ENCODE data around the gene KDM4B. TPM values are rescaled to one million over a fixed set of nuclear protein-coding genes. Genes with fewer than 3 reads are reported as not detected.

KDM4B gene
- total and polyA plus RNA-seq, 9 of the 15 experiments (the other 6 are each of a cell fraction or from before 2014, with no cell fraction given), result 0.21 to 29.9 (median 7.3) TPM

- peaks cover 53% of the 10 kb centered on the region for H3K36me3 ChIP-seq (ENCODE audit: control insufficient read depth, insufficient read depth, low read length)
- no peak for ATAC-seq
- peaks cover 62% of the 10 kb centered on the region for H3K79me2 ChIP-seq (ENCODE audit: control insufficient read depth, insufficient read depth, low read length)
- in situ Hi-C loops (cut with MboI), result no loop called here
- BruUV-seq (replicated peaks), result no TSS peak
- no peak overlapping the region for H2AFZ ChIP-seq (ENCODE audit: low read depth, low read length)
- H4K20me1 ChIP-seq (replicated peaks; ENCODE audit: control insufficient read depth, insufficient read depth, low read length), result peaks cover 4% of the 10 kb centered on the region
- intact Hi-C loops (cut with micrococcal nuclease), result no loop called here
- no peaks in the 10 kb centered on the region for H3K9me1 ChIP-seq (ENCODE audit: control insufficient read depth, insufficient read depth, low read length)
- no peaks in the 10 kb centered on the region for H3K27me3 ChIP-seq (ENCODE audit: control insufficient read depth in 2 of 2, insufficient read depth in 2 of 2, low read length in 2 of 2)
- ChIA-PET POLR2A (interaction anchor here (0.6 to 1.1 kb wide), 4 partner anchors 9 to 106 kb away, joined by 3 to 5 read pairs (median 3); no protein-coding TSS in a partner anchor), CTCF (ENCODE audit: low intra/inter-chr PET ratio) (no interaction called here)
- H3K9me3 ChIP-seq (replicated peaks; ENCODE audit: control insufficient read depth, insufficient read depth, low read depth, low read length), result no peaks in the 10 kb centered on the region
- no peak for DNase-seq (ENCODE audit: extremely low read depth in 1 of 4, low spot score in 3 of 4)
- TF ChIP-seq POLR2G (IDR thresholded peaks at IDR 0.05; ENCODE audit: low read depth, low read length) (peak; percentile 41; the same call in 1 of the 2 replicates), RFX7 (CRISPR knock-in tag; IDR thresholded peaks at IDR 0.05) (no peak)
- WGBS (ENCODE audit: insufficient coverage, low coverage, missing lambda C conversion rate), result 92% methylated on average over 13 of the region's 22 CpGs
- no peak overlapping the region for H3K4me2 ChIP-seq (ENCODE audit: insufficient read depth, low read length)
- no peak for FAIRE-seq
- no peak overlapping the region for H3K4me3 ChIP-seq
- no peak overlapping the region for H3K27ac ChIP-seq (ENCODE audit: extremely low read depth, low read depth, low read length)
- peak overlapping the region in 1 of 2 experiments; percentile 52; a peak in 2 of 4 replicates for H3K9ac ChIP-seq (ENCODE audit: insufficient read depth in 1 of 2, low read depth in 2 of 2, low read length in 2 of 2)
- H3K4me1 ChIP-seq (replicated peaks in 1 of 2; ENCODE audit: control insufficient read depth in 2 of 2, insufficient read depth in 2 of 2, low read length in 2 of 2), result peaks cover 7 to 29% of the 10 kb centered on the region in 2 experiments; a peak in 4 of 5 replicates
Measured at GRCh38 chr19:4922530-4923275, 46.2 kb upstream of the KDM4B start.

DNA sequence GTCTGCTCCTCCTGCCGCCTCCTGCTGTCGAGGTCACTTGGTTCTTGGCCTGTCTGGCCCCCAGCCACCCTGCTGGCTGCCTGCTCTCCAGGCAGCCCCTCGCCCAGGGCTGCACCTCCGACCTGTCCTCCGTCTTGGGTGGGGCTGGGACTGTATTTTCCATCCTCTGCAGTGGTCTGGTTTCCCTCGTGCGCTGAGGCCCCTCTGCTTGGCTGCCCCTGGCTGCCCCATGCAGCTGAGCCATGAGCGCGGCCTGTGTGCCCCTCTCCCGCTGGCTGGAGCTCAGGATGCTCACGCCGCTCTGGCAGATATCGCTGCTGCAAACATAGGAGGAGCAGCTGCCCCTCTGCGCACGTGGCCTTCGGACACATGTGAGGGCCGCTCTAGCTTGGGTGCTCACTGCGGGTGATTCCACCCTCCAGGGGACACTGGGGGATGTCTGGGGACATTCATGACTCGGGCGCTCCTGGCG is 45.6 kb upstream of the KDM4B start:
- intact Hi-C loops (cut with micrococcal nuclease), result no loop called here
- ChIA-PET POLR2A (interaction anchor here (1.1 kb wide), 1 partner anchor 107 kb away, joined by 3 read pairs; no protein-coding TSS in a partner anchor), CTCF (ENCODE audit: low intra/inter-chr PET ratio) (no interaction called here)
- peaks cover 3% of the 10 kb centered on the region for H3K9me1 ChIP-seq (ENCODE audit: control insufficient read depth, insufficient read depth, low read length)
- H3K27me3 ChIP-seq (ENCODE audit: control insufficient read depth in 2 of 2, insufficient read depth in 2 of 2, low read length in 2 of 2), result no peaks in the 10 kb centered on the region
- peaks cover 56% of the 10 kb centered on the region for H3K36me3 ChIP-seq (ENCODE audit: control insufficient read depth, insufficient read depth, low read length)
- H3K27ac ChIP-seq (ENCODE audit: extremely low read depth, low read depth, low read length), result no peak overlapping the region
- H3K9ac ChIP-seq (ENCODE audit: insufficient read depth in 1 of 2, low read depth in 2 of 2, low read length in 2 of 2), result peak overlapping the region in 1 of 2 experiments; percentile 58; a peak in 2 of 4 replicates
- no peak for TF ChIP-seq KLF13 (tag; IDR thresholded peaks at IDR 0.05; ENCODE audit: borderline replicate concordance, low read depth)
- ATAC-seq, result no peak
- peaks cover 66% of the 10 kb centered on the region for H3K79me2 ChIP-seq (ENCODE audit: control insufficient read depth, insufficient read depth, low read length)
- no TSS peak for BruUV-seq (replicated peaks)
- no peak for DNase-seq (ENCODE audit: extremely low read depth in 1 of 4, low spot score in 3 of 4)
- FAIRE-seq, result no peak
- in situ Hi-C loops (cut with MboI), result no loop called here
- H3K4me2 ChIP-seq (ENCODE audit: insufficient read depth, low read length), result no peak overlapping the region
- H3K4me1 ChIP-seq (replicated peaks in 1 of 2; ENCODE audit: control insufficient read depth in 2 of 2, insufficient read depth in 2 of 2, low read length in 2 of 2), result peaks cover 8 to 35% of the 10 kb centered on the region in 2 experiments; a peak in 4 of 5 replicates
- H3K4me3 ChIP-seq, result no peak overlapping the region
- H4K20me1 ChIP-seq (replicated peaks; ENCODE audit: control insufficient read depth, insufficient read depth, low read length), result peaks cover 4% of the 10 kb centered on the region
- no peak overlapping the region for H2AFZ ChIP-seq (ENCODE audit: low read depth, low read length)
- WGBS (ENCODE audit: insufficient coverage, low coverage, missing lambda C conversion rate), result 92% methylated on average over 19 of the region's 21 CpGs
- no peaks in the 10 kb centered on the region for H3K9me3 ChIP-seq (replicated peaks; ENCODE audit: control insufficient read depth, insufficient read depth, low read depth, low read length)
